RWPE2 (cell line): ENCODE measurements around the gene DNALI1.

Experiments
- ATAC-seq: fragments of 200-7000 bp; cut with Tn5 transposase; 3 replicates; pipeline ENCODE4 v1.9.1; 2021; ENCODE audit warnings: low read depth
- DNase-seq: peaks from one replicate; pipeline ENCODE4 v3.0.0-alpha.2; 2020; ENCODE audit warnings: low spot score
- H3K27ac ChIP-seq: fragments of 450-650 bp; 2 replicates; pipeline ENCODE4 v1.5.1; 2017; ENCODE audit warnings: mild to moderate bottlenecking; ENCODE audit not compliant: poor library complexity, severe bottlenecking
- H3K27me3 ChIP-seq: fragments of 250-450 bp; sonication (Bioruptor Pico); 2 replicates; pipeline ENCODE4 v1.5.1; 2021; ENCODE audit warnings: mild to moderate bottlenecking, moderate library complexity; ENCODE audit not compliant: insufficient read depth, poor library complexity, severe bottlenecking
- H3K36me3 ChIP-seq: fragments of 250-450 bp; sonication (Bioruptor Pico); 2 replicates; pipeline ENCODE4 v1.5.1; 2020; ENCODE audit warnings: low read depth, mild to moderate bottlenecking, moderate library complexity
- H3K4me1 ChIP-seq: fragments of 250-450 bp; sonication (Bioruptor Pico); 2 replicates; pipeline ENCODE4 v1.5.1; 2021; ENCODE audit warnings: mild to moderate bottlenecking, moderate library complexity; ENCODE audit not compliant: insufficient read depth, poor library complexity, severe bottlenecking
- H3K4me3 ChIP-seq: fragments of 250-450 bp; sonication (Bioruptor Pico); 2 replicates; pipeline ENCODE4 v1.5.1; 2021; ENCODE audit warnings: mild to moderate bottlenecking, moderate library complexity; ENCODE audit not compliant: severe bottlenecking
- H3K9me3 ChIP-seq: fragments of 250-450 bp; sonication (Bioruptor Pico); 2 replicates; pipeline ENCODE4 v1.5.1; 2021; ENCODE audit warnings: mild to moderate bottlenecking, moderate library complexity; ENCODE audit not compliant: severe bottlenecking
- CTCF ChIP-seq: fragments of 450-650 bp; IDR thresholded peaks from one replicate; pipeline ENCODE4 v1.5.1; 2017; ENCODE audit warnings: mild to moderate bottlenecking, moderate library complexity; ENCODE audit not compliant: poor library complexity, severe bottlenecking

The DNALI1 gene

GRCh38 chr1:37556712-37557196 is at the start of gene DNALI1:
DNALI1 (plus strand) TSS chr1:37556940; CDS start chr1:37556995, 55 bp downstream.
- Histone ChIP-seq H3K4me1 (peaks cover 6% of the 10 kb centered on the region), H3K27me3 (no peaks in the 10 kb centered on the region), H3K27ac (no peak within 1 kb of the TSS), H3K4me3 (no peak within 1 kb of the TSS), H3K36me3 (peaks cover 9% of the 10 kb centered on the region), H3K9me3 (peaks cover 3% of the 10 kb centered on the region)
- TF ChIP-seq CTCF, result no peak
- DNase-seq (no peak), ATAC-seq (no peak)

GRCh38 chr1:37509181-37509580 is 47.6 kb upstream of the DNALI1 start:
- peaks cover 72% of the 10 kb centered on the region for H3K36me3 ChIP-seq
- H3K4me1 ChIP-seq, result no peaks in the 10 kb centered on the region
- TF ChIP-seq CTCF, result peak; percentile 30
- no peaks in the 10 kb centered on the region for H3K9me3 ChIP-seq
- ATAC-seq, result no peak
- no peaks in the 10 kb centered on the region for H3K27me3 ChIP-seq
- H3K4me3 ChIP-seq, result no peak overlapping the region
- no peak for DNase-seq
- no peak overlapping the region for H3K27ac ChIP-seq

- ATAC-seq (peak; percentile 35), DNase-seq (peak; percentile 64)
- H3K27ac ChIP-seq, result peak overlapping the region; percentile 58
- peaks cover 4% of the 10 kb centered on the region for H3K4me1 ChIP-seq
- H3K36me3 ChIP-seq, result peaks cover 39% of the 10 kb centered on the region
- no peaks in the 10 kb centered on the region for H3K27me3 ChIP-seq
- no peaks in the 10 kb centered on the region for H3K9me3 ChIP-seq
- no peak for TF ChIP-seq CTCF
- H3K4me3 ChIP-seq, result peak overlapping the region; percentile 90
Measured at GRCh38 chr1:37513795-37514349, 42.9 kb upstream of the DNALI1 start.

- Histone ChIP-seq H3K4me3 (peak within 1 kb of the TSS; percentile 90), H3K27me3 (no peaks in the 10 kb centered on the region), H3K9me3 (no peaks in the 10 kb centered on the region), H3K4me1 (peaks cover 4% of the 10 kb centered on the region), H3K36me3 (peaks cover 32% of the 10 kb centered on the region), H3K27ac (peak within 1 kb of the TSS; percentile 58)
- TF ChIP-seq CTCF, result peak; percentile 92
- DNase-seq, result peak; percentile 80
- peak; percentile 96 for ATAC-seq
Measured at GRCh38 chr1:37514350-37515184, 42.2 kb upstream of the DNALI1 start, which contains the start of gene MEAF6. MEAF6 (minus strand) TSS chr1:37514766; CDS start chr1:37514746, 20 bp downstream.
